PC-9 (cell line): Measurements from ENCODE around the gene STUM.

Experiments used
- EZH2 ChIP-seq: fragments of 200-600 bp; sonication (generic); IDR thresholded peaks from 2 replicates; pipeline ENCODE4 v1.8.0; 2017; ENCODE audit warnings: antibody characterized with exemption, low read depth
- TF ChIP-seq, protein P1 (sequence below): fragments of 200-600 bp; sonication (generic); conservative IDR thresholded peaks from 2 replicates; pipeline ENCODE4 v1.6.1; 2017; ENCODE audit warnings: mixed run types, antibody characterized with exemption, mild to moderate bottlenecking, moderate library complexity

DNA sequence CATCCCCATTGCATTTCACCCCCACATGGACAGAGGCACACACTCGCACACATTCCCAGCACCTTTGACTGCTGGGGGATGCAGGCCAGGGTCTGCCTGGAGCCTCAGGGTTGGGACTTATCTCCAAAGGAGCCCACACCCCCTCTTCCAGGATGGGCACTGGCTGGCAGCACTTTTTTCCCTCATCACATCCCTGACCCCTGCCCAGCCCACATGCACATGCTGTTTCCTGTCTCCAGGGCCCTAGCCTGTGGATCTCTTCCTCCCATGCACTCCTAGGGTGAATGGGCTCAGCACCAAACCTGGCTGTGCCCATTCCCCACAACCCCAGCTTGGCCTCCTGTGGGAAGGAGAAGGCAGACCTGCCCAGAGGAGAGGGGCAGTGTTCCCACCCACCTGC, 59.3 kb downstream of the STUM start:
- TF ChIP-seq, protein P1, sequence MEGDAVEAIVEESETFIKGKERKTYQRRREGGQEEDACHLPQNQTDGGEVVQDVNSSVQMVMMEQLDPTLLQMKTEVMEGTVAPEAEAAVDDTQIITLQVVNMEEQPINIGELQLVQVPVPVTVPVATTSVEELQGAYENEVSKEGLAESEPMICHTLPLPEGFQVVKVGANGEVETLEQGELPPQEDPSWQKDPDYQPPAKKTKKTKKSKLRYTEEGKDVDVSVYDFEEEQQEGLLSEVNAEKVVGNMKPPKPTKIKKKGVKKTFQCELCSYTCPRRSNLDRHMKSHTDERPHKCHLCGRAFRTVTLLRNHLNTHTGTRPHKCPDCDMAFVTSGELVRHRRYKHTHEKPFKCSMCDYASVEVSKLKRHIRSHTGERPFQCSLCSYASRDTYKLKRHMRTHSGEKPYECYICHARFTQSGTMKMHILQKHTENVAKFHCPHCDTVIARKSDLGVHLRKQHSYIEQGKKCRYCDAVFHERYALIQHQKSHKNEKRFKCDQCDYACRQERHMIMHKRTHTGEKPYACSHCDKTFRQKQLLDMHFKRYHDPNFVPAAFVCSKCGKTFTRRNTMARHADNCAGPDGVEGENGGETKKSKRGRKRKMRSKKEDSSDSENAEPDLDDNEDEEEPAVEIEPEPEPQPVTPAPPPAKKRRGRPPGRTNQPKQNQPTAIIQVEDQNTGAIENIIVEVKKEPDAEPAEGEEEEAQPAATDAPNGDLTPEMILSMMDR = no peak
- TF ChIP-seq EZH2 = no peak
